Activated CD8-positive, alpha-beta memory T cell treated with anti-CD3 and anti-CD28 coated beads for 24 hours (primary cell): ENCODE measurements around the gene SMIM24.
A peak's percentile ranks its signal among the peaks of the same experiment; 100 is the strongest.
"Not testable (repeated sequence)": the region's sequence is repeated elsewhere in the genome, so short reads cannot be mapped to it uniquely, and the experiment has no call there.

Experiments
- DNase-seq: peaks from one replicate; pipeline ENCODE4 v3.0.0-alpha.2; 2020

The SMIM24 gene

DNA sequence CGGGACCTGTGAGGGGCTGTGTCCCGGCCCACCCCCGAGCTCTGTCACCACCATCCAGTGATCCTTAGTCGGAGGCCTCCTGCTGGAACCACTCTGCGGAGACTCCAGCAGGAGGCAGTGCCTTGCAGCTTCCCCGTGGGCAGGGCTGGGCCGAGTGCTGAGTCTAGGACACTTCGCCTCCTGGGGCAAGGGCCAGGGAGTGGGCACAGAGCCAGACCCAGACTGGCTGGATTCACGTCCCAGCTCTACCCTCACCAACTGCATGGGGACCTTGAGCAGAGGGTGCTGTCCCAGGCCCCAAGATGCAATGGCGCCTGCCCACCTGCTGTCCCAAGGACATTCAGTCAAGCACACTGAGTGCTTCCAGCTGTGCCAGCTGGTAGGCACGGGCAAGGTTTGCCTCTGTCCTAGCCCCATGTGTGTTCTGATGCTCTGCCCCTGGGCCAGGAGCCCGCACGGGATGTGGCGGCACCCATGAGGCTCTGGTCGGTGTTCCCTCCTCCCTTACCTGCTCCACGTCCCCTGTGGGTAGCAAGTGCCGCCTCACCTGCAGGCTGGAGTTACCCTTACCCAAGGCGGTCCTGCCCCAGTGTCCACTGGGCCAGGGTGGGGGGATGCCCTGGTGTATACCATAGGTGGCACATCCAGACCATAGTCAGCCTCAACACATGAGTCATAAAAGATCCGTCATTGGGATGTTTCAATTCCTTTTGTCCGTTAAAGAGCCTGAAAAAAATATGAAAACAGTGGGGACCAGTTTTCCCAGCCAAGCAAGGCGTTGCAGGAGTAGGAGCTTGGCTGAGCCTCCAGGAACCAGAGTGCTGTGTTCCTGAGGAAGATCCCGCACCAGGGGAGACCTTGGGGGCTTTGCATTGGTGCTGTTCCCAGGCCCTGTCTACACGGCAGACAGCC lies 33.2 kb upstream of the SMIM24 start:
- no peak for DNase-seq

GRCh38 chr19:3512562-3513228 lies 32.4 kb upstream of the SMIM24 start:
- DNase-seq: no peak

DNA sequence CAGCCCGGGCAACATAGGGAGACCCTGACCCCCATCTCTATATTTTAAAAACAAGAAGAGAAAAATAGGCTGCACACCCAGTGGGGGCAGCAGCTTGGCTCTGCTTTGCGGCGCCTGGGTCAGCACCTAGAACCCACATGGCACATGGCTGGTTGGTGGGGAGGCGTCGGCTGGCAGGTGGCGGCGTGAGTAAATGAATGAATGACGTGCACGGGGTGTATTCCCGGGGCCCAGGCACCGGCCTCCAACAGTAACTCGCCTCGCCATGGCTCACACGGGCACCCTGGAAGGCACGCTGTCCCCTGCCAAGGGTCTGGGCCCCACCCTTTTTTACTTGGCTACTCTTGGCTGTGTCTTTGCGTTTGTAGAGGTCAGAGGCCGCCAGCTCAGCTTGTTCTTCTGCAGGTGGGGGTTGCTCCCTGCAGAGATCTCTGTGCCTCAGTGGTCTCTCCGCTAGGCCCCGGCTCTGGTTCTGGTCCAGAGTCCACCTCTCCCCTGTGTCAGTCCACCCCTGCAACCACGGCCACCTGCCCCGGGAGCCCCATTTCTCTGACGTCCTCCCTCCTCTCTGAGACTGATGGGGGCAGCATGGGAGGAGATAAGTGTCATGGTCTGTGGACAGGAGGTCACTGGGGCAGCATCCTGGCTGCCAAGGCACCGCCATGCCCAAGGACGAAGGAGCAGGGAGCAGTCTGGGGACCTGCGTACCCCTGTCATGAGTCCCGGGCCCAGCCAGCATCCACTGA lies 31.4 kb upstream of the SMIM24 start:
- DNase-seq: no peak

DNA sequence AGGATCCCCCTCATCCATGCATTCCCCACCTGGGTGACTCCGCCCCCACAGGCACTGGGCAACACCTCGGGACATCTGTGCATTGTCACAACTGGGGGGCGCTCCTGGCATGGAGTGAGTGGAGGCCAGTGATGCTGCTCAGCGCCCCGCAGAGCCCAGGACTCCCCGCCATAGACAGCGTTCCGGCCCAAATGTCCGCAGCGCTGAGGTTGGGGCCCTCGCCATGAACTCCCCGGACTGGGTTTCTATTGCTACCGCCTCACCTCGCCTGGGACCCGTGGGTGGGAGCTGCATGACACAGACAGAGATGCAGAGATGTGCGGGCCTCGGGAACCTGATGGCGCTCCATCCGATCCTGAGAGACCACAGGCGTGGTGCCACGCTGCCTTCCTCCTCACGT lies 30.4 kb upstream of the SMIM24 start:
- DNase-seq: no peak

DNA sequence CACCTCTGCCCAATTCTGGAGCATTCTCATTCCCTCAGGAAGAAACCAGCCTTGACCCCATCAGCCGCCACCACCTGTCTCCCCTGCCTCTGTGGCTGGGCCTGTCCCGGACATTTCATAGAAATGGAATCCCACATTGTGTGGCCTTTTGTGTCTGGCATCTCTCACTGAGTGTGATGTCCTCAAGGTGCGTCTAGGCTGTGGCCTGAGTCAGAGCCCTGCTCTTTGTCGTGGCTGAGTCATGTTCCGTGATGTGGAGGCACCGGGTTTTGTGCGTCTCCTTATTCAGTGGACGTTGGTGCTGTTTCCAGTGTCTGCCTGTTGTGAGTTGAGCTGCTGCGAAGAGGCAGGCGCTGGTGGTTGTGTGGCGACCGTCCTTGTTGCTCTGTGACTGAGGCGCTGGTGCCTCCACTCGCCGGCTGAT lies 29.3 kb upstream of the SMIM24 start:
- no peak for DNase-seq

GRCh38 chr19:3508771-3509535 lies 28.6 kb upstream of the SMIM24 start:
- no peak for DNase-seq

DNA sequence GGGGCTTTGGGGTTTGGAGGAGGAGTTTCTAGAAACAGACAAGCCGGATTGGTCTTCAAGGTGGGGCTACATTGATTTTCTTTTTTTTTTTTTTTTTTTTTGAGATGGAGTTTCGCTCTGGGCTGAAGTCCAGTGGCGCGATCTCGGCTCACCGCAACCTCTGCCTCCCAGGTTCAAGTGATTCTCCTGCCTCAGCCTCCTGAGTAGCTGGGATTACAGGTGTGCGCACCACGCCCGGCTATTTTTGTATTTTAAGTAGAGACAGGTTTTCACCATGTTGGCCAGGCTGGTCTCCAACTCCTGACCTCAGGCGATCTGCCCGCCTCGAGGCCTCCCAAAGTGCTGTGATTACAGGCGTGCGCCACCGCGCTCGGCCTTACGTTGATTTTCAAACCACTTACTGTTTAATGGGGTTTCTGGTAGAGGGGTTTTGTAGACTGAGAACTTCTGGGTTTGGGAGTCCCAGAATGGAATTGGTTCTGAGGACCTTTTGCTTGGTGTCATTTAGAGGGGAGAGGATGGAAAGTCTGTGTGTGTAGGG lies 27.9 kb upstream of the SMIM24 start:
- DNase-seq: not testable (repeated sequence)

- DNase-seq: peak; percentile 64
Observed at GRCh38 chr19:3507371-3508120, 27.2 kb upstream of the SMIM24 start.

- peak; percentile 65 for DNase-seq
Observed at GRCh38 chr19:3506384-3507340, 26.3 kb upstream of the SMIM24 start.

- DNase-seq: peak; percentile 99
Observed at GRCh38 chr19:3505598-3506383, 25.5 kb upstream of the SMIM24 start, which contains the start of gene FZR1. TSS of gene FZR1 (plus strand) at chr19:3506311. CDS start at chr19:3522990, 16,679 bp downstream.

DNA sequence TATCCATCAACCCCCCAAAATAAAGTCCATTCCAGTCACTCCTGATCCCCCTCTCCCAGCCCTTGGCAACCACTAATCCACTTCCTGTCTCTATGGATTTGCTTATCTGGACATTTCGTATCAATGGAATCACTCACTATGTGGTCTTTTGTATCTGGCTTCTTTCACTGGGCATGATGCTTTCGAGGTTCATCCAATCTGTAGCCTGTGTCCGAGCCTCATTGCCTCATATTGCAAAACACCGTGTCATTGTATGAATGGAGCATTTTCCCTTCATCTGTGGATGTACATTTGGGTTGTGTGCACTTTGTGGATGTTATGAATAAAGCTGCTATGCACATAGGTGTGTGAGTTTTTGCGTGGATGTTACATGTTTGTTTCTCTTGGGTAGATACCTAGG lies 24.4 kb upstream of the SMIM24 start:
- no peak for DNase-seq

GRCh38 chr19:3503036-3503572 lies 22.8 kb upstream of the SMIM24 start:
- DNase-seq: no peak

DNA sequence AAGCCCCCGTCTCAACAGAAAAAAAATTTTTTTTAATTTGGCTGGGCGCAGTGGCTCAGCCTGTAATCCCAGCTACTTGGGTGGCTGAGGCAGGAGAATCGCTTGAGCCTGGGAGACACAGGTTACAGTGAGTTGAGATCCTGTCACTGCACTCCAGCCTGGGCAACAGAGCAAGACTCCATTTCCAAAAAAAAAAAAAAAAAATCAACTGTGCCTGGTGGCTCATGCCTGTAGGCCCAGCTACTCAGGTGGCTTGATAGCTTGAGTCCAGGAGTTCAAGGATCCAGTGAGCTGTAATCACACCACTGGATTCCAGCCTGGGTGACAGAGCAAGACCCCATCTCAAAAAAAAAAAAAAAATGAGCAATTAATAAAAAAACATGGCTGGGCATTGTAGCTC lies 21.5 kb upstream of the SMIM24 start:
- DNase-seq: no peak

DNA sequence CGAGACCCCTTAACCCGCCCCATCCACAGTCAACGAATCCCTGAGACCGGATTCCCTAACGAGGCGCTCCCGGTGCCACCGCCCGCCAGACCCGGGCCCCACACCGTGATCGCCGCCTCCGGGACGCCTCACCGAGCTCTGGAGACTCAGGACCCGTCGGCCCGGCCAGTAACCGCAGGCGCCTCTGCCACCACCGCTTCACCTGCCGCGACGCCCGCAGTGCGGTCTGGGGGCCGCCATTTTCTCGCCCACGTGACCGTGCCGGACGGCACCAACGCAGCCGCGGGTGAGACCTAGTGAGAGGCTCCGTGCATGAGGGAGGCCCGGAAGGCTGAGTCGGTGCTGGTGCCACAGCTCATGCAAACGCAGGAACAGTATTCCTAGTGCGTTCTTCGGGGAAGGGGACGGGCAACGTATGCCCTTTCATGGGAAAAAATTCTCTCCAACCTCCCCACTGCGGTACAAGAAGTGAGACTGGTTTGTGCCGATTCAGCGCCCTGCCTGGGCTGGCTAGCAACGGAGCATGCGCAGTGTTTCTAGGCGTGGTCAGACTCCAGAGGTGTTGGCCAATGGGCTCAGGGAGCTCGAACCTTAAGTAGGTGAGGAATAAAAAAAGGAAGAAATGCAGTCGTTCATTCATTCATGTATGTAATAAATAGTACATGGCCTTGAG lies 20.2 kb upstream of the SMIM24 start, which contains the start of gene DOHH:
TSS of gene DOHH (minus strand) at position 246 of the 673 bp plus-strand sequence. CDS start 3,860 bp downstream, outside the sequence.
- peak; percentile 98 for DNase-seq

GRCh38 chr19:3499738-3500428 lies 19.6 kb upstream of the SMIM24 start:
- no peak for DNase-seq

DNA sequence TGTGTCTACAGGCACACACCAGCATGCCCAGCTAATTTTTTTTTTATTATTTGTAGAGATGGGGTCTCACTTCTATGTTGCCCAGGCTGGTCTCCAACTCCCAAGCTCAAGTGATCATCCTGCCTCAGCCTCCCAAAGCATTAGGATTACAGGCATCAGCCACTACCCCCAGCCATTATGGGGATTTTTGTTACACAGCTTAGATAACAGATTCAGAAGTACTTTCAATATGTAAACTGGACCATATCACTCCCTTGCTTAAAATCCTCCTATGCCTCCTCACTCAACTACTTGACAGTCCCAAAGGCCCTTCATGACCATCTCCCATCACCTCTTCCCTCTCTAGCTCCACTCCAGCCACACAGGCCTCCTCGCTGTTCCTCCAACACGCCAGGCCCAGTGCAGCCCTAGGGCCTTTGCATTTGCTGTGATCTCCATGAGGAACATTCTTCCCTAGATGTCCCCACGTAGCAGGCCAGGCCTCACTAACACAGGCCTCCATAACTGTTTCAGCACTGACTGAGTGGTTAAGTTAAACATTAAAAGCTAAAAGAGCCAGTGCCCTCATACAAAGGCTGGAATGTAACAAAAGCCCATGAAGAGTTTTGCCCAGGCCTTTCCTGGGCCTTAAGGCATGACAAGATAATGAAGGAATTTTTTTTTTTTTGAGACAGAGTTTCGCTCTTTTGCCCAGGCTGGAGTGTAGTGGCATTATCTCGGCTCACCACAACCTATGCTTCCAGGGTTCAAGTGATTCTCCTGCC lies 17.6 kb upstream of the SMIM24 start:
- DNase-seq: no peak
